Liver (tissue), 3 donors: ENCODE measurements around the gene NDUFC2.

Experiments
- EGR1 ChIP-seq, 2 donors: IDR thresholded peaks; 2 replicates each; pipeline ENCODE4 v1.6.1; 2016 to 2018; ENCODE audit warnings: antibody characterized with exemption in 2 of 2, low read depth in 2 of 2
- RAD21 ChIP-seq, 2 donors: IDR thresholded peaks; 2 replicates each; pipeline ENCODE4 v1.6.1; 2016; ENCODE audit warnings: antibody characterized with exemption in 2 of 2, mild to moderate bottlenecking in 2 of 2
- SP1 ChIP-seq: IDR thresholded peaks from 2 replicates; pipeline ENCODE4 v1.6.1; 2018; ENCODE audit warnings: antibody characterized with exemption, mild to moderate bottlenecking
- YY1 ChIP-seq: IDR thresholded peaks from 2 replicates; pipeline ENCODE4 v1.6.1; 2016; ENCODE audit warnings: antibody characterized with exemption, mild to moderate bottlenecking
- TF ChIP-seq, protein P1 (sequence below): fragments of 150-350 bp; IDR thresholded peaks from 2 replicates; pipeline ENCODE4 v1.5.1; 2017; ENCODE audit warnings: improper control_type of control experiment, low read depth, low read length; ENCODE audit not compliant: missing input control
- TF ChIP-seq, protein P2 (sequence below): IDR thresholded peaks from 2 replicates; pipeline ENCODE4 v1.6.1; 2016; ENCODE audit warnings: antibody characterized with exemption, mild to moderate bottlenecking
- TF ChIP-seq, protein P3 (sequence below): IDR thresholded peaks from 2 replicates; pipeline ENCODE4 v1.6.1; 2016; ENCODE audit warnings: antibody characterized with exemption
- donor health status: healthy.
- donor health status: healthy.

DNA sequence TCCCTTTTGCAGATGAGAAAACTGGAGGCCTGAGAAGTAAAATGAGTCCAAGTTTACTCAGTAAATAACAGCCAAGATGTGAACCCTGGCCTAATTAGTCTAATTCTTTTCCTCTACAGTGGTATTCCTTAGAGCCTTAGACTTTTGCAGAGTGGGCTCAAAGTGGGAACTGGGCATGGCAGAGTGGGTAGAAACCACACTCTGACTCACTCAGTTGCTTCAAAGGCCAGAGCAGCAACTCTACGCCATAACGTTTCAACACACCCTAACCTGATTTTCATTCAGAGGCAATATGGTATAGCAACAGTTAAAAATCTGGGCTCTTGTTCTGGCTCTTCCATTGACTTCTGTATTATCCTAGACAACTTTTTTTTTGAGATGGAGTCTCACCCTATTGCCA, 13.2 kb downstream of the NDUFC2 start:
- no peak for TF ChIP-seq YY1
- TF ChIP-seq, protein P1, sequence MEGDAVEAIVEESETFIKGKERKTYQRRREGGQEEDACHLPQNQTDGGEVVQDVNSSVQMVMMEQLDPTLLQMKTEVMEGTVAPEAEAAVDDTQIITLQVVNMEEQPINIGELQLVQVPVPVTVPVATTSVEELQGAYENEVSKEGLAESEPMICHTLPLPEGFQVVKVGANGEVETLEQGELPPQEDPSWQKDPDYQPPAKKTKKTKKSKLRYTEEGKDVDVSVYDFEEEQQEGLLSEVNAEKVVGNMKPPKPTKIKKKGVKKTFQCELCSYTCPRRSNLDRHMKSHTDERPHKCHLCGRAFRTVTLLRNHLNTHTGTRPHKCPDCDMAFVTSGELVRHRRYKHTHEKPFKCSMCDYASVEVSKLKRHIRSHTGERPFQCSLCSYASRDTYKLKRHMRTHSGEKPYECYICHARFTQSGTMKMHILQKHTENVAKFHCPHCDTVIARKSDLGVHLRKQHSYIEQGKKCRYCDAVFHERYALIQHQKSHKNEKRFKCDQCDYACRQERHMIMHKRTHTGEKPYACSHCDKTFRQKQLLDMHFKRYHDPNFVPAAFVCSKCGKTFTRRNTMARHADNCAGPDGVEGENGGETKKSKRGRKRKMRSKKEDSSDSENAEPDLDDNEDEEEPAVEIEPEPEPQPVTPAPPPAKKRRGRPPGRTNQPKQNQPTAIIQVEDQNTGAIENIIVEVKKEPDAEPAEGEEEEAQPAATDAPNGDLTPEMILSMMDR: no peak
- TF ChIP-seq, protein P2, sequence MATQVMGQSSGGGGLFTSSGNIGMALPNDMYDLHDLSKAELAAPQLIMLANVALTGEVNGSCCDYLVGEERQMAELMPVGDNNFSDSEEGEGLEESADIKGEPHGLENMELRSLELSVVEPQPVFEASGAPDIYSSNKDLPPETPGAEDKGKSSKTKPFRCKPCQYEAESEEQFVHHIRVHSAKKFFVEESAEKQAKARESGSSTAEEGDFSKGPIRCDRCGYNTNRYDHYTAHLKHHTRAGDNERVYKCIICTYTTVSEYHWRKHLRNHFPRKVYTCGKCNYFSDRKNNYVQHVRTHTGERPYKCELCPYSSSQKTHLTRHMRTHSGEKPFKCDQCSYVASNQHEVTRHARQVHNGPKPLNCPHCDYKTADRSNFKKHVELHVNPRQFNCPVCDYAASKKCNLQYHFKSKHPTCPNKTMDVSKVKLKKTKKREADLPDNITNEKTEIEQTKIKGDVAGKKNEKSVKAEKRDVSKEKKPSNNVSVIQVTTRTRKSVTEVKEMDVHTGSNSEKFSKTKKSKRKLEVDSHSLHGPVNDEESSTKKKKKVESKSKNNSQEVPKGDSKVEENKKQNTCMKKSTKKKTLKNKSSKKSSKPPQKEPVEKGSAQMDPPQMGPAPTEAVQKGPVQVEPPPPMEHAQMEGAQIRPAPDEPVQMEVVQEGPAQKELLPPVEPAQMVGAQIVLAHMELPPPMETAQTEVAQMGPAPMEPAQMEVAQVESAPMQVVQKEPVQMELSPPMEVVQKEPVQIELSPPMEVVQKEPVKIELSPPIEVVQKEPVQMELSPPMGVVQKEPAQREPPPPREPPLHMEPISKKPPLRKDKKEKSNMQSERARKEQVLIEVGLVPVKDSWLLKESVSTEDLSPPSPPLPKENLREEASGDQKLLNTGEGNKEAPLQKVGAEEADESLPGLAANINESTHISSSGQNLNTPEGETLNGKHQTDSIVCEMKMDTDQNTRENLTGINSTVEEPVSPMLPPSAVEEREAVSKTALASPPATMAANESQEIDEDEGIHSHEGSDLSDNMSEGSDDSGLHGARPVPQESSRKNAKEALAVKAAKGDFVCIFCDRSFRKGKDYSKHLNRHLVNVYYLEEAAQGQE: no peak
- TF ChIP-seq EGR1 (IDR thresholded peaks at IDR 0.05; ENCODE audit: low read depth in 2 of 2): no peak
- TF ChIP-seq, protein P3, sequence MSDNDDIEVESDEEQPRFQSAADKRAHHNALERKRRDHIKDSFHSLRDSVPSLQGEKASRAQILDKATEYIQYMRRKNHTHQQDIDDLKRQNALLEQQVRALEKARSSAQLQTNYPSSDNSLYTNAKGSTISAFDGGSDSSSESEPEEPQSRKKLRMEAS: no peak
- TF ChIP-seq SP1: no peak
- TF ChIP-seq RAD21 (IDR thresholded peaks at IDR 0.05): no peak
